CD4-positive, CD25-positive, alpha-beta regulatory T cell (primary cell): ENCODE data around the gene TBX4. TPM values are rescaled to one million over a fixed set of nuclear protein-coding genes. Genes with fewer than 3 reads are reported as not detected.

Experiments used
- ATAC-seq, 2 donors: fragments of 150-1000 bp; cut with Tn5 transposase; one replicate each; pipeline ENCODE4 v1.10.0; 2021; ENCODE audit warnings: low read depth in 2 of 2, moderate number of reproducible peaks in 2 of 2, moderate library complexity in 1 of 2
- DNase-seq, 3 donors: peaks; one replicate each; pipeline versions ENCODE4 v3.0.0 to v3.0.0-alpha.2; 2012 to 2022; ENCODE audit warnings: mixed read lengths in 1 of 3
- H3K27ac ChIP-seq: one replicate; pipeline ENCODE4 v1.7.0; 2013; ENCODE audit warnings: mild to moderate bottlenecking, low read length; ENCODE audit not compliant: insufficient read depth, poor library complexity, severe bottlenecking
- H3K27me3 ChIP-seq: one replicate; pipeline ENCODE4 v1.7.0; 2013; ENCODE audit warnings: low read length; ENCODE audit not compliant: control insufficient read depth, insufficient read depth
- H3K36me3 ChIP-seq: one replicate; pipeline ENCODE4 v1.7.0; 2013; ENCODE audit warnings: mild to moderate bottlenecking, low read length, moderate library complexity; ENCODE audit not compliant: control insufficient read depth, insufficient read depth
- H3K4me1 ChIP-seq: 2 replicates; pipeline ENCODE4 v1.7.0; 2013; ENCODE audit warnings: mild to moderate bottlenecking, low read length; ENCODE audit not compliant: insufficient read depth, control insufficient read depth, poor library complexity, severe bottlenecking
- H3K4me3 ChIP-seq: one replicate; pipeline ENCODE4 v1.7.0; 2013; ENCODE audit warnings: low read depth, mild to moderate bottlenecking, low read length, moderate library complexity
- H3K9me3 ChIP-seq, 2 experiments: 1 replicate in 1 of 2; 2 replicates in 1 of 2; pipeline ENCODE4 v1.7.0; 2013; ENCODE audit warnings: low read length in 2 of 2, mild to moderate bottlenecking in 1 of 2, moderate library complexity in 1 of 2; ENCODE audit not compliant: control insufficient read depth in 2 of 2
- H3K27ac Mint-ChIP-seq, 3 donors: one replicate each; pipeline ENCODE4 v1.8.0; 2020 to 2022; ENCODE audit warnings: mild to moderate bottlenecking in 3 of 3, mixed read lengths in 3 of 3, moderate library complexity in 2 of 3
- H3K27me3 Mint-ChIP-seq: one replicate; pipeline ENCODE4 v1.8.0; 2022; ENCODE audit warnings: mild to moderate bottlenecking, mixed read lengths
- H3K36me3 Mint-ChIP-seq: one replicate; pipeline ENCODE4 v1.8.0; 2020; ENCODE audit warnings: mixed read lengths
- H3K4me1 Mint-ChIP-seq, 4 donors: one replicate each; pipeline ENCODE4 v1.8.0; 2020 to 2022; ENCODE audit warnings: mixed read lengths in 4 of 4, mild to moderate bottlenecking in 1 of 4
- H3K4me3 Mint-ChIP-seq, 4 donors: one replicate each; pipeline ENCODE4 v1.8.0; 2020 to 2022; ENCODE audit warnings: mild to moderate bottlenecking in 4 of 4, mixed read lengths in 4 of 4, moderate library complexity in 3 of 4
- H3K9me3 Mint-ChIP-seq, 7 donors: one replicate each; pipeline ENCODE4 v1.8.0; 2020 to 2022; ENCODE audit warnings: mixed read lengths in 7 of 7, mild to moderate bottlenecking in 3 of 7, moderate library complexity in 2 of 7
- polyA plus RNA-seq, 4 donors: library from polyadenylated mRNA; unstranded; fragments of 300-500 nt; fragmentation: Illumina TruSeq; gene quantifications; one replicate each; pipeline ENCODE4 v1.2.3, GENCODE V29; 2021
- total RNA-seq: library from RNA; stranded (reverse); gene quantifications from one replicate; pipeline ENCODE4 v1.2.3, GENCODE V29; 2022

The TBX4 gene
- total and polyA plus RNA-seq, 5 donors from 2014 or later, result not detected

- no peak for ATAC-seq
- H3K4me3 ChIP-seq, result no peak overlapping the region
- no peaks in the 10 kb centered on the region for H3K4me1 ChIP-seq
- H3K4me3 Mint-ChIP-seq, result no peak overlapping the region
- no peaks in the 10 kb centered on the region for H3K4me1 Mint-ChIP-seq
- no peaks in the 10 kb centered on the region for H3K9me3 Mint-ChIP-seq
- no peaks in the 10 kb centered on the region for H3K36me3 Mint-ChIP-seq
- H3K27ac ChIP-seq, result no peak overlapping the region
- no peaks in the 10 kb centered on the region for H3K9me3 ChIP-seq
- no peak overlapping the region for H3K27ac Mint-ChIP-seq
- no peak for DNase-seq
- peaks cover 36% of the 10 kb centered on the region for H3K27me3 Mint-ChIP-seq
- H3K27me3 ChIP-seq, result no peaks in the 10 kb centered on the region
- no peaks in the 10 kb centered on the region for H3K36me3 ChIP-seq
These were observed 17.7 kb downstream of the TBX4 start for GRCh38 chr17:61469949-61470348.

- Histone ChIP-seq H3K27ac (no peak overlapping the region), H3K36me3 (no peaks in the 10 kb centered on the region), H3K4me3 (no peak overlapping the region), H3K9me3 (no peaks in the 10 kb centered on the region), H3K4me1 (no peaks in the 10 kb centered on the region), H3K27me3 (no peaks in the 10 kb centered on the region)
- Mint-ChIP-seq H3K27me3 (peaks cover 30% of the 10 kb centered on the region), H3K4me1 (no peaks in the 10 kb centered on the region), H3K4me3 (no peak overlapping the region), H3K36me3 (no peaks in the 10 kb centered on the region), H3K27ac (no peak overlapping the region), H3K9me3 (peaks cover 0 to 2% (median 0%) of the 10 kb centered on the region in 7 donors)
- DNase-seq, result no peak
- ATAC-seq, result no peak
These were observed 18.4 kb downstream of the TBX4 start for GRCh38 chr17:61470530-61471136.

GRCh38 chr17:61474235-61474927 is 22.2 kb downstream of the TBX4 start:
- Mint-ChIP-seq H3K27ac (no peak overlapping the region), H3K4me1 (no peaks in the 10 kb centered on the region), H3K27me3 (peaks cover 20% of the 10 kb centered on the region), H3K4me3 (no peak overlapping the region), H3K36me3 (no peaks in the 10 kb centered on the region), H3K9me3 (peaks cover 0 to 2% (median 0%) of the 10 kb centered on the region in 7 donors)
- ATAC-seq, result no peak
- H3K27me3 ChIP-seq, result no peaks in the 10 kb centered on the region
- no peak overlapping the region for H3K4me3 ChIP-seq
- H3K9me3 ChIP-seq, result no peaks in the 10 kb centered on the region
- no peak for DNase-seq
- no peaks in the 10 kb centered on the region for H3K36me3 ChIP-seq
- H3K4me1 ChIP-seq, result no peaks in the 10 kb centered on the region
- H3K27ac ChIP-seq, result no peak overlapping the region

GRCh38 chr17:61474934-61475333 is 22.7 kb downstream of the TBX4 start:
- Mint-ChIP-seq H3K4me1 (no peaks in the 10 kb centered on the region), H3K4me3 (no peak overlapping the region), H3K27me3 (peaks cover 20% of the 10 kb centered on the region), H3K27ac (no peak overlapping the region), H3K9me3 (peaks cover 0 to 2% (median 0%) of the 10 kb centered on the region in 7 donors), H3K36me3 (no peaks in the 10 kb centered on the region)
- ATAC-seq (no peak), DNase-seq (no peak)
- Histone ChIP-seq H3K36me3 (no peaks in the 10 kb centered on the region), H3K27me3 (no peaks in the 10 kb centered on the region), H3K9me3 (no peaks in the 10 kb centered on the region), H3K4me3 (no peak overlapping the region), H3K27ac (no peak overlapping the region), H3K4me1 (no peaks in the 10 kb centered on the region)

GRCh38 chr17:61475726-61476125 is 23.5 kb downstream of the TBX4 start:
- Histone ChIP-seq H3K36me3 (no peaks in the 10 kb centered on the region), H3K4me3 (no peak overlapping the region), H3K27me3 (no peaks in the 10 kb centered on the region), H3K9me3 (no peaks in the 10 kb centered on the region), H3K4me1 (no peaks in the 10 kb centered on the region), H3K27ac (no peak overlapping the region)
- Mint-ChIP-seq H3K4me3 (no peak overlapping the region), H3K9me3 (peaks cover 0 to 2% (median 0%) of the 10 kb centered on the region in 7 donors), H3K36me3 (no peaks in the 10 kb centered on the region), H3K4me1 (no peaks in the 10 kb centered on the region), H3K27ac (no peak overlapping the region), H3K27me3 (peaks cover 20% of the 10 kb centered on the region)
- ATAC-seq (no peak), DNase-seq (no peak)

GRCh38 chr17:61476476-61477203 is 24.4 kb downstream of the TBX4 start:
- Histone ChIP-seq H3K36me3 (no peaks in the 10 kb centered on the region), H3K9me3 (no peaks in the 10 kb centered on the region), H3K27ac (no peak overlapping the region), H3K27me3 (no peaks in the 10 kb centered on the region), H3K4me3 (no peak overlapping the region), H3K4me1 (no peaks in the 10 kb centered on the region)
- no peak for DNase-seq
- H3K9me3 Mint-ChIP-seq, result peaks cover 0 to 2% (median 0%) of the 10 kb centered on the region in 7 donors
- no peaks in the 10 kb centered on the region for H3K4me1 Mint-ChIP-seq
- ATAC-seq, result no peak
- peaks cover 14% of the 10 kb centered on the region for H3K27me3 Mint-ChIP-seq
- H3K4me3 Mint-ChIP-seq, result no peak overlapping the region
- no peaks in the 10 kb centered on the region for H3K36me3 Mint-ChIP-seq
- no peak overlapping the region for H3K27ac Mint-ChIP-seq

- H3K27me3 ChIP-seq, result no peaks in the 10 kb centered on the region
- Mint-ChIP-seq H3K4me3 (no peak overlapping the region), H3K27me3 (peaks cover 13% of the 10 kb centered on the region), H3K9me3 (peaks cover 0 to 2% (median 0%) of the 10 kb centered on the region in 7 donors), H3K36me3 (no peaks in the 10 kb centered on the region), H3K4me1 (no peaks in the 10 kb centered on the region), H3K27ac (no peak overlapping the region)
- DNase-seq, result no peak
- H3K4me3 ChIP-seq, result no peak overlapping the region
- no peaks in the 10 kb centered on the region for H3K9me3 ChIP-seq
- no peaks in the 10 kb centered on the region for H3K36me3 ChIP-seq
- ATAC-seq, result no peak
- H3K27ac ChIP-seq, result no peak overlapping the region
- no peaks in the 10 kb centered on the region for H3K4me1 ChIP-seq
These were observed 25.1 kb downstream of the TBX4 start for GRCh38 chr17:61477204-61477834.
